IMR-90 (cell line): ENCODE results near the gene LIMK2.

Experiments
- CEBPB ChIP-seq: IDR thresholded peaks from 2 replicates; pipeline ENCODE4 v1.6.1; 2012; ENCODE audit warnings: low read depth, low read length, improper control_type of control experiment
- CTCF ChIP-seq: conservative IDR thresholded peaks from 2 replicates; pipeline ENCODE4 v1.5.1; 2012; ENCODE audit warnings: mild to moderate bottlenecking, low read depth, low read length, improper control_type of control experiment
- ELK1 ChIP-seq: fragments of 150-350 bp; IDR thresholded peaks from 2 replicates; pipeline ENCODE4 v1.6.1; 2016; ENCODE audit warnings: low read depth, mild to moderate bottlenecking, low read length, moderate library complexity, borderline replicate concordance
- FOS ChIP-seq: fragments of 150-350 bp; IDR thresholded peaks from 2 replicates; pipeline ENCODE4 v1.6.1; 2016; ENCODE audit warnings: low read depth, low read length
- NFE2L2 ChIP-seq: fragments of 150-350 bp; IDR thresholded peaks from 2 replicates; pipeline ENCODE4 v1.6.1; 2016; ENCODE audit warnings: low read depth, mild to moderate bottlenecking, low read length
- POLR2A ChIP-seq: IDR thresholded peaks from 2 replicates; pipeline ENCODE4 v1.6.1; 2012; ENCODE audit warnings: mild to moderate bottlenecking, low read depth, low read length
- RAD21 ChIP-seq: IDR thresholded peaks from 2 replicates; pipeline ENCODE4 v1.6.1; 2012; ENCODE audit warnings: low read length, improper control_type of control experiment
- SMC3 ChIP-seq: fragments of 150-350 bp; IDR thresholded peaks from 2 replicates; pipeline ENCODE4 v1.6.1; 2016; ENCODE audit warnings: low read depth, mild to moderate bottlenecking, antibody characterized with exemption, low read length, moderate library complexity

- no peak for TF ChIP-seq CTCF
- no peak for TF ChIP-seq CEBPB
- no peak for TF ChIP-seq NFE2L2
- no peak for TF ChIP-seq POLR2A
- TF ChIP-seq ELK1, result no peak
- TF ChIP-seq FOS, result no peak
- no peak for TF ChIP-seq SMC3
- no peak for TF ChIP-seq RAD21
Observed at GRCh38 chr22:31288496-31289240, 76.6 kb downstream of the LIMK2 start.
